Stimulated activated CD8-positive, alpha-beta memory T cell treated with anti-CD3 and anti-CD28 coated beads, Interleukin-15, amount 100 ng/mL, for 24 hours (primary cell): ENCODE results near the gene SIRPD.
"Not testable (repeated sequence)": the region's sequence is repeated elsewhere in the genome, so short reads cannot be mapped to it uniquely, and the experiment has no call there.

Experiments
- DNase-seq: peaks from one replicate; pipeline ENCODE4 v3.0.0-alpha.2; 2020; ENCODE audit warnings: low read depth

Gene SIRPD

GRCh38 chr20:1537731-1538058, 19.8 kb downstream of the SIRPD start:
- DNase-seq: no peak

GRCh38 chr20:1536893-1537730, 20.4 kb downstream of the SIRPD start:
- no peak for DNase-seq

- DNase-seq: no peak
These were observed 21.9 kb downstream of the SIRPD start for GRCh38 chr20:1535420-1536175.

DNA sequence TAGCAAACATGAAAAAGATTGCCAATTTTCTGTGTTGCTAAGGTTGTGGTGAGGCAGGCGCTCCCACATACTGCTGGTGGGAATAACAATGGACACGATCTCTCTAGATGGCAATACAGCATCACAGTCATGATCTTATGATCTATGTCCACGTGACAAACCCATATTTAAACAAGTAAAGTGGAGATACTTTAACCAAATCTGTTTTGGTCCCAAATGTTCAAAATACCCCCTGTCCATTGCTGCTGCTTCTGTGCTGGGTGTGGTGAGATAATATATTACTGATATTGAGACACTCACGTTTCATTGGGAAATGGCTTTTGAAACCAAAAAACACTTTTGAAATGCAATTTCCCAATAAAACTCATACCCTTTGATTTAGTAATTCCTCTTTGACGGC, 23.0 kb downstream of the SIRPD start:
- no peak for DNase-seq

DNA sequence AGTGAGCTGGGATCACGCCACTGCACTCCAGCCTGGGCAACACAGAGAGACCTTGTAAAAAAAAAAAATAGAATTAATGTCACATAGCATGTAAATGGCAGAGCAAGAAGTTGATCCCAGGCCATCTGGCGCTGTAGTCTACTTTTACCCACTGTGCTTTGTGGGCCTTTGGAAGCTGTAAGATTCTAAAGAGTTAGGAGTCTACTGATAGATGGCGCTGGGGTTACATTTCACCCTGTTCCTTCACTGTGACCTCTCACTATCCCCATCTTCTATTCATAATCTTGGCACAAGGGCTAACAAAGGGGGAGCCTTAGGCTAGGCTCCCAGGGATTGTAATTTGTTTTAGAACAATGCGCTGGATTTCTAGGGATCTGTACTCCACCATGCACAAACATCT, 24.4 kb downstream of the SIRPD start:
- no peak for DNase-seq

GRCh38 chr20:1528811-1529210, 28.7 kb downstream of the SIRPD start:
- DNase-seq: no peak

DNA sequence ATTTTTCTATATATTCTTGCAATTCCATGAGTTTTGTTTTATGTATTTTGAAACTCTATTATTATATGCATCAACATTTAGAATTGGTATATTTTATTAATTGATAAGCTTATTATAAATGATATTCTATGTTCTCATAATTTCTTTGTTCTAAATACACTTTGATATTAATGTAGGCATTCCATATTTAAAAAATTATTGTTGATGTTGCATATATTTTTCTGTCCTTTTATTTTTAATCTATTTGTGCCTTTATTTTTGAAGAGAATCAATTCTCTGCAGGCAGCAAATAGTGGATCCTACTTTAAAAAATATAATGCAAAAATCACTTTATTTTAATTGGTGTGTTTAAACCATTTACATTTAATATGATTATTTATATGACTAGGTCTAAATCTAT, 29.6 kb downstream of the SIRPD start:
- no peak for DNase-seq

DNA sequence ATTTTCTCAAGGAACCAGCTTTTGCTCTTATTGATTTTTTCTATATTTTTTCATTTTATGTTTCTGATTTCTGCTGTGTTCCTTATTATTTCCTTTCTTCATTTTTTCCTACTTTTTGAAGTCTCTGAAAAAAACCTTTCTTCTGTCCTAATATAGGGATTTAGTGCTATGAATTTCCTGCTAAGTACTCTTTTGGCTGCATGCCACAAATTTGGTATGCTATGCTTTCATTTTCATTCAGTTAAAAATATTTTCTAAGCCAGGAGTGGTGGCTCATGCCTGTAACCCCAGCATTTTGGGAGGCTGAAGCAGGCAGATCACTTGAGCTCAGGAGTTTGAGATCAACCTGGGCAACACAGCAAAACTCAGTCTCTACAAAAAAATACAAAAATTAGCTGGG, 30.6 kb downstream of the SIRPD start:
- DNase-seq: no peak

GRCh38 chr20:1526310-1526709, 31.2 kb downstream of the SIRPD start:
- DNase-seq: no peak

GRCh38 chr20:1524004-1524403, 33.5 kb downstream of the SIRPD start:
- DNase-seq: no peak

GRCh38 chr20:1517010-1517409, 40.5 kb downstream of the SIRPD start:
- no peak for DNase-seq

DNA sequence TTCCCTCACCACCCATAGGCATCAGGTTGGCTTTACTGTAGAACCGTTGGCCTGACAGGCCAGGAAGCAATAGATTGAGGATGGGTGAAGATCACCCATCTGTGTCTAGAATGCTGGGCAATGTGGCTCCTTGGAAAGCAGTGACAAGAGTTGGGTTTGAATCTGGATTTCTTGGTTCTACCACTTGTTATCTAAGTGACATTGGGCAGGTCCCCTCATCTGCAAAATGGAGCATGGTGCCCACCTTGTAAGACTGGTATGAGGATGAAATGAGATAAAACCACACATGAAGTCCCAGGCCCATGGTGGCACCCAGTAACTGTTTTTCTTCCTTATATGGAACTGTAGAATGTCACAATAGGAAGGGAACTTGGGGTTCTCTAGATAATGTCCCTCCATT, 43.7 kb downstream of the SIRPD start:
- DNase-seq: no peak

DNA sequence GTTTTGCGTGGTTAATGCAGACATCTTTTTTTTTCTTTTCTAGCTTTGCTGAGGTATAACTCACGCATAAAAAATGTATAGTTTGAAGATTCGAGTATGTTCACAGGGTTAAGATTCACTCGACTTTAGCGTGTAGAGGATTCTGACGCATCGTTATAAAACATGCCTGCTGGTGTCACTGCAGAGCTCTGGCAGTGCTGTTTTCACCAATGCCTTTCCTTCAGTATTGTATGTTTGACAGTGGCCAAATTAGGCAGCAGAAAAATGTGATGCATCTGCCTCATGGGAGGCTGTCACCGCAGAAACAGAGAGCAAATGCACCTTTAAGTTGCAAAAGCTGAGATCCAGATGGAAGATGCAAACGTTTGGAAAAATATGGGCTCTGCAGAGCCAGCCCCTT, 48.3 kb downstream of the SIRPD start:
- DNase-seq: no peak

GRCh38 chr20:1508574-1508973, 48.9 kb downstream of the SIRPD start:
- DNase-seq: no peak

GRCh38 chr20:1507276-1507675, 50.2 kb downstream of the SIRPD start:
- no peak for DNase-seq

GRCh38 chr20:1505871-1506270, 51.6 kb downstream of the SIRPD start:
- DNase-seq: no peak

DNA sequence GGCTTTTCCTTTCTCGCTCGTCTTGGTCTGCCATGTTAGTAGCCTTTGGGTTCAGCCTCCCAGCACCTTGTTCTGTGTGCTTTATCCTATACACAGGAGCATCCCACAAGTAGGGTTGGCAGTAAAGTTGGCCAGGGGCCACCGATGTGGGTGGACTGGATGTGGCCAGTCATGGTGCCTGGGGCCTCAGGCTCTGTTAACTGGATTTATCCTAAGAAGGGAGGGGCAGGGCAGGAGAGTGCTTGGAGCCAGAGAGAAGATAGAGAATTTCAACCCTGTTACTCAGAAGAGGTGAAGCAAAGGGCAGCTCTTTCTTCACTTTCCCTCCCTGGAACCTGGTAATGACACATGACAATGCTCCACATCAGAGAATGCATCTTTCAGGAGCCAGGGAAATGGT, 52.1 kb downstream of the SIRPD start:
- DNase-seq: no peak

- DNase-seq: no peak
These were observed 53.8 kb downstream of the SIRPD start for GRCh38 chr20:1503564-1504227.

- no peak for DNase-seq
These were observed 57.0 kb downstream of the SIRPD start for GRCh38 chr20:1500496-1500895.

DNA sequence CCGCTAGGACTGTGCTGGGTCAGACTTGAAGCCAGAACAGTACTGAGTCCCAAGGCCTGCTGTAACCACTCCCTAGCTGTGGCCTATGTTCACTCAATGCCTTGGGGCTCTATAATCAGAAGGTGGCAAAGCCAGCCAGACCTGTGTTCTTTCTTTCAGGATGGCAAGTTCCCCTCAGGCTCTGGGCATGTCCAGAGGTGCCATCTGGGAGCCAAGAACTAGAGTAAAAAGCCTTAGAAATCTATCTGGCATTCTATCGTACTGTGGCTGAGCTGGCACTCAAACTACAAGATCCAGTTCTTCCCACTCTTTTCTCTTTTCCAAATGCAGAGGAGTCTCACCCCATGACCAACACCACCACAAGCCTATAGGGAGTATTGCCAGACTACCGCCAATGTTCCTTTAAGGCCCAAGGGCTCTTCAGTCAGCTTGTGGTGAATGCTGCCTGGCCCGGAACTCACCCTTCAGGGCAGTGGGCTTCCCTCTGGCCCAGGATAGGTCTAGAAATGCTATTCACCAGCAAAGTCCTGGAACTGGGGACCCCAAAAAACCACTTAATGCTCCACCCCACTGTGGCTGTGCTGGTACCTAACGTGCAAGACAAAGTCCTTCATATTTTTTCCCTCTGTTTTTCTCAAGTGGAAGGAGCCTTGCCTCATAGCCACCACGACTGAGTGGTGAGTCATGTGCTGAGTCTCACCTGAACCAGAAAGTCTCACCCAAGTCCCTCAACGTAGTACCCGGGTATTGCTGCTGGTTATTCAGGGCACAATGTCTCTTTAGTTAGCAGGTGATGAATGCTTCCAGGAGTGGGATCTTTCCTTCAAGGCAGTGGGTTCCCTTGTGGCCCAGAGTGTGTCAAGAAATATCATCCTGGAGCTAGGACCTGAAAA, 57.7 kb downstream of the SIRPD start:
- DNase-seq: no peak

DNA sequence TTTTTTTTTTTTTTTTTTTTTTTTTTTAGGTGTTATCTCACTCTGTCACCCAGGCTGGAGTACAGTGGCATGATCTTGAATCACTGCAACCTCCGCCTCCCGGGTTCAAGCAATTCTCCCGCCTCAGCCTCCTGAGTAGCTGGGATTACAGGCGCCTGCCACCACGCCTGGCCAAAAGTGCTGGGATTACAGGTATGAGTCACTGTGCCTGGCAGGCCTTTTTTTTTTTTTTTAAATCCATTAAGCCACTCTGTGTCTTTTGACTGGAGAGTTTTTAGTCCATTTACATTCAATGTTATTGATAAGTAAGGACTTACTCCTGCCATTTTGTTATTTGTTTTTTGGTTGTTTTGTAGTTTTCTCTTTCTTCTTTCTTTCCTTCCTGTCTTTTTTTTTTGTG, 60.1 kb downstream of the SIRPD start:
- not testable (repeated sequence) for DNase-seq

DNA sequence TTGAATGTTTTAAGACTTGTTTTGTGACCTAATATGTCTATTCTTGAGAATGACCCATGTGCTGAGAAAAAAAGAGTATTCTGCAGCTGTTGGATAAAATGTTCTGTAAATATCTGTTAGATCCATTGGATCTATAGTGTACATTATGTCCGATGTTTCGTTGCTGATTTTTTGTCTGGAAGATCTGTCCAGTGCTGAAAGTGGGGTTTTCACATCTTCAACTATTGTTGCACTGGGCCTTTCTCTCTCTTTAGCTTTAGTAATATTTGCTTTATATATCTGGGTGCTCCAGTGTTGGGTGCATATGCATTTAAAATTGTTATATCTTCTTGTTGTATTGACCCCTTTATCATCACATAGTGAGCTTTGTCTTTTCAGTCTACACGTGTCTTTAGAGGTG, 60.6 kb downstream of the SIRPD start:
- DNase-seq: no peak
